GM10847 (cell line): ENCODE data around the gene POTEH.
"Not testable (repeated sequence)": the region's sequence is repeated elsewhere in the genome, so short reads cannot be mapped to it uniquely, and the experiment has no call there.

Source experiments
- POLR2A ChIP-seq: IDR thresholded peaks from 2 replicates; pipeline ENCODE4 v1.6.1; 2011; ENCODE audit not compliant: insufficient read length; ENCODE audit errors: extremely low read depth

Gene POTEH

DNA sequence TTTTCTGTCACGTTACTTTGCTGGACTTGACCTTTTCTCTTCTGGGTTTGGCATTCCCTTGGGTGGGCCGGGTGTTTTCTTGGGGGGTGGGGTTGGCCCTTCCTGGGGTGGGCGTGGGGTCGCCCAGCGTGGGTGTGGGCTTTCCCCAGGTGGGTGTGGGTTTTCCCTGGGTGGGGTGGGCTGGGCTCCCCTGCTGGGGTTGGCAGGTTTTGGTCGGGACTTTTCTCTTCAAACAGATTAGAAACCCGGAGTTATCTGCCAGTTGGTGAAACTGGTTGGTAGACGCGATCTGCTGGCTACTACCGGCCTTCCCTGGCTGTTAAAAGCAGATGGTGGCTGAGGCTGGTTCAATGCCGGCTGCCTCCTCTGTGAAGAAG, at the start of gene POTEH:
Gene POTEH, plus strand, starts transcription at position 278 of the 377 bp plus-strand sequence. Its CDS starts 52 bp downstream, at position 330.
- TF ChIP-seq POLR2A: not testable (repeated sequence)
